CD14-positive monocyte (primary cell): ENCODE measurements around the gene XYLT1. TPM values are rescaled to one million over a fixed set of nuclear protein-coding genes. Genes with fewer than 3 reads are reported as not detected.
A peak's percentile ranks its signal among the peaks of the same experiment; 100 is the strongest.

ENCODE experiments used
- DNase-seq, 3 donors: peaks; one replicate each; pipeline ENCODE4 v3.0.0-alpha.2; 2011 to 2022
- H2AFZ ChIP-seq: 2 replicates; pipeline ENCODE4 v1.6.0; 2012; ENCODE audit warnings: mild to moderate bottlenecking, low read depth, low read length, inconsistent platforms; ENCODE audit not compliant: insufficient read depth, poor library complexity, severe bottlenecking
- H3K27ac ChIP-seq, 2 donors: 1 replicate in 1 of 2; 2 replicates in 1 of 2; pipeline ENCODE4 v1.5.1; 2012 to 2013; ENCODE audit warnings: low read length in 2 of 2, control low read depth in 1 of 2, inconsistent platforms in 1 of 2, low read depth in 1 of 2, mild to moderate bottlenecking in 1 of 2
- H3K27me3 ChIP-seq, 2 donors: one replicate each; pipeline versions ENCODE4 v1.6.0 to v1.6.1; 2011 to 2013; ENCODE audit warnings: low read length in 2 of 2; ENCODE audit not compliant: control insufficient read depth in 2 of 2, insufficient read depth in 2 of 2
- H3K36me3 ChIP-seq, 2 donors: replicated peaks in 1 of 2; 1 replicate in 1 of 2; 2 replicates in 1 of 2; pipeline versions ENCODE4 v1.5.1 to v1.6.1; 2012 to 2013; ENCODE audit warnings: low read length in 2 of 2, control low read depth in 1 of 2, inconsistent platforms in 1 of 2, mild to moderate bottlenecking in 1 of 2; ENCODE audit not compliant: insufficient read depth in 2 of 2, control insufficient read depth in 1 of 2
- H3K4me1 ChIP-seq, 2 donors: 1 replicate in 1 of 2; 2 replicates in 1 of 2; pipeline versions ENCODE4 v1.5.1 to v1.6.1; 2012 to 2013; ENCODE audit warnings: low read length in 2 of 2, control low read depth in 1 of 2, inconsistent platforms in 1 of 2, mild to moderate bottlenecking in 1 of 2, moderate library complexity in 1 of 2; ENCODE audit not compliant: insufficient read depth in 2 of 2, control insufficient read depth in 1 of 2
- H3K4me2 ChIP-seq: replicated peaks from 2 replicates; pipeline ENCODE3; 2012; ENCODE audit warnings: low read length, moderate library complexity, mild to moderate bottlenecking; ENCODE audit not compliant: poor library complexity, severe bottlenecking; ENCODE audit errors: extremely low read depth
- H3K4me3 ChIP-seq, 3 experiments: fragments of 200-600 bp in 1 of 3; sonication (generic) in 1 of 3; replicated peaks in 1 of 3; 1 replicate in 2 of 3; 2 replicates in 1 of 3; pipeline ENCODE4 v1.5.1; 2011 to 2013; ENCODE audit warnings: low read length in 3 of 3, mild to moderate bottlenecking in 3 of 3, control low read depth in 2 of 3, low read depth in 2 of 3, inconsistent platforms in 1 of 3, moderate library complexity in 1 of 3
- H3K79me2 ChIP-seq: 2 replicates; pipeline ENCODE4 v1.6.0; 2012; ENCODE audit warnings: mild to moderate bottlenecking, control low read depth, inconsistent platforms, low read length, moderate library complexity; ENCODE audit not compliant: insufficient read depth
- H3K9ac ChIP-seq: 2 replicates; pipeline ENCODE4 v1.6.0; 2017; ENCODE audit warnings: low read length, mild to moderate bottlenecking; ENCODE audit not compliant: insufficient read depth, poor library complexity, severe bottlenecking
- H3K9me3 ChIP-seq, 2 donors: replicated peaks in 1 of 2; 1 replicate in 1 of 2; 2 replicates in 1 of 2; pipeline versions ENCODE4 v1.5.1 to v1.6.1; 2012 to 2013; ENCODE audit warnings: low read length in 2 of 2, control low read depth in 1 of 2; ENCODE audit not compliant: control insufficient read depth in 1 of 2, insufficient read depth in 1 of 2
- H4K20me1 ChIP-seq: 2 replicates; pipeline ENCODE4 v1.6.0; 2012; ENCODE audit warnings: mild to moderate bottlenecking, low read length, control low read depth, moderate library complexity; ENCODE audit not compliant: insufficient read depth
- H3K27ac Mint-ChIP-seq, 7 donors: one replicate each; pipeline ENCODE4 v1.8.0; 2020; ENCODE audit warnings: mild to moderate bottlenecking in 7 of 7, mixed read lengths in 7 of 7, moderate library complexity in 6 of 7, inconsistent platforms in 2 of 7
- H3K27me3 Mint-ChIP-seq, 3 donors: one replicate each; pipeline ENCODE4 v1.8.0; 2021 to 2022; ENCODE audit warnings: low read depth in 3 of 3, mild to moderate bottlenecking in 3 of 3, mixed read lengths in 3 of 3, moderate library complexity in 3 of 3, inconsistent platforms in 1 of 3
- H3K36me3 Mint-ChIP-seq, 2 donors: one replicate each; pipeline ENCODE4 v1.8.0; 2020; ENCODE audit warnings: mixed read lengths in 2 of 2, inconsistent platforms in 1 of 2, mild to moderate bottlenecking in 1 of 2
- H3K4me1 Mint-ChIP-seq: one replicate; pipeline ENCODE4 v1.8.0; 2020; ENCODE audit warnings: mild to moderate bottlenecking, mixed read lengths
- H3K4me3 Mint-ChIP-seq, 2 donors: one replicate each; pipeline ENCODE4 v1.8.0; 2020; ENCODE audit warnings: mild to moderate bottlenecking in 2 of 2, mixed read lengths in 2 of 2, moderate library complexity in 1 of 2
- H3K9me3 Mint-ChIP-seq, 7 donors: one replicate each; pipeline ENCODE4 v1.8.0; 2020 to 2022; ENCODE audit warnings: mixed read lengths in 7 of 7, mild to moderate bottlenecking in 6 of 7, moderate library complexity in 6 of 7, inconsistent platforms in 2 of 7
- CTCF ChIP-seq: fragments of 200-600 bp; IDR thresholded peaks from one replicate; pipeline ENCODE4 v1.8.0; 2022; ENCODE audit warnings: antibody characterized with exemption, mild to moderate bottlenecking
- WGBS: methylation state at CpG from one replicate; pipeline ENCODE4 v1.1.5; 2013; ENCODE audit warnings: missing lambda C conversion rate; ENCODE audit not compliant: insufficient coverage; 5-methylcytosine and 5-hydroxymethylcytosine counted together
- intact Hi-C, 2 donors: fragments of 100-400 bp; cut with micrococcal nuclease; formaldehyde crosslinking; loops; one replicate each; pipeline versions ENCODE4 v1.15.0 to v1.15.1; 2023
- polyA plus RNA-seq, 3 donors: library from polyadenylated mRNA; depleted of rRNA in 1 of 3; unstranded in 2 of 3; stranded (reverse) in 1 of 3; fragments of 300-500 nt in 2 of 3; fragments of >200 nt in 1 of 3; fragmentation: Illumina TruSeq in 2 of 3; gene quantifications; 1 replicate in 2 of 3; 2 replicates in 1 of 3; pipeline ENCODE4 v1.2.3, GENCODE V29; 2012 to 2021

XYLT1 gene
- polyA plus RNA-seq, 3 donors = 0.51 to 9.4 (median 1.6) TPM

- peak in 2 of 3 donors; percentile 52 to 56 for DNase-seq
- H3K27ac Mint-ChIP-seq = peak overlapping the region; percentile 95 to 99 (median 98)
These were observed 100.5 kb downstream of the XYLT1 start for GRCh38 chr16:17370223-17370707.

More at GRCh38 chr16:17370223-17370707, 100.5 kb downstream of the XYLT1 start:
- no peaks in the 10 kb centered on the region for H3K27me3 ChIP-seq
- no peaks in the 10 kb centered on the region for H3K36me3 ChIP-seq
- H3K9me3 ChIP-seq = no peaks in the 10 kb centered on the region
- Mint-ChIP-seq H3K9me3 (no peaks in the 10 kb centered on the region), H3K27me3 (no peaks in the 10 kb centered on the region), H3K4me1 (peaks cover 73% of the 10 kb centered on the region), H3K4me3 (peak overlapping the region; percentile 65 to 87), H3K36me3 (peaks cover 6 to 12% of the 10 kb centered on the region in 2 donors)
- H3K4me2 ChIP-seq = peak overlapping the region; percentile 60
- peak overlapping the region in 1 of 3 experiments; percentile 46 for H3K4me3 ChIP-seq
- peak overlapping the region; percentile 67 for H3K9ac ChIP-seq
- H3K4me1 ChIP-seq = peaks cover 69 to 71% of the 10 kb centered on the region in 2 donors
- H4K20me1 ChIP-seq = no peaks in the 10 kb centered on the region
- intact Hi-C loops = loop anchor here (10.0 kb wide), 2 partner anchors 45 to 105 kb away; partner anchors contain the start of gene XYLT1 (in 1 of the 2)
- H3K27ac ChIP-seq = peak overlapping the region; percentile 88 to 96
- 67% methylated on average over 13 of the region's 13 CpGs for WGBS
- peaks cover 88% of the 10 kb centered on the region for H3K79me2 ChIP-seq
- TF ChIP-seq CTCF = no peak
- no peak overlapping the region for H2AFZ ChIP-seq
